ENCODE results near the gene ATXN7.
A peak's percentile ranks its signal among the peaks of the same experiment; 100 is the strongest.

ATXN7 gene

GRCh38 chr3:64008487-64009351 is 145.1 kb downstream of the ATXN7 start:
- no peak for FAIRE-seq
- DNase-seq (ENCODE audit: insufficient read length, low spot score) = no peak

GRCh38 chr3:64009528-64009927 is 145.9 kb downstream of the ATXN7 start:
- FAIRE-seq = no peak
- DNase-seq (ENCODE audit: insufficient read length, low spot score) = no peak

GRCh38 chr3:64010199-64010598 is 146.5 kb downstream of the ATXN7 start:
- FAIRE-seq (no peak), DNase-seq (ENCODE audit: insufficient read length, low spot score) (no peak)

GRCh38 chr3:64011685-64012084 is 148.0 kb downstream of the ATXN7 start:
- FAIRE-seq (no peak), DNase-seq (ENCODE audit: insufficient read length, low spot score) (no peak)

- no peak for FAIRE-seq
These were observed 153.4 kb downstream of the ATXN7 start for GRCh38 chr3:64016941-64017620.

GRCh38 chr3:64019271-64019670 is 155.6 kb downstream of the ATXN7 start:
- no peak for FAIRE-seq
- DNase-seq (ENCODE audit: insufficient read length, low spot score) = no peak

More at GRCh38 chr3:64016941-64017620, 153.4 kb downstream of the ATXN7 start:
- no peak for DNase-seq (ENCODE audit: insufficient read length, low spot score)

- DNase-seq (ENCODE audit: insufficient read length, low spot score) = no peak
- no peak for FAIRE-seq
These were observed 156.2 kb downstream of the ATXN7 start for GRCh38 chr3:64019879-64020278.

GRCh38 chr3:64021922-64022321 is 158.3 kb downstream of the ATXN7 start:
- DNase-seq (ENCODE audit: insufficient read length, low spot score) (no peak), FAIRE-seq (no peak)

GRCh38 chr3:64022451-64023186 is 159.0 kb downstream of the ATXN7 start:
- DNase-seq (ENCODE audit: insufficient read length, low spot score) = no peak

GRCh38 chr3:64023187-64023860 is 159.7 kb downstream of the ATXN7 start, which contains the start of gene PSMD6:
TSS of gene PSMD6 (minus strand) at chr3:64023494. CDS start at chr3:64023419, 75 bp downstream.
- peak; percentile 77 for FAIRE-seq
- peak; percentile 64 for DNase-seq (ENCODE audit: insufficient read length, low spot score)

More at GRCh38 chr3:64022451-64023186, 159.0 kb downstream of the ATXN7 start:
- FAIRE-seq = no peak

GRCh38 chr3:64023861-64024223 is 160.2 kb downstream of the ATXN7 start:
- DNase-seq (ENCODE audit: insufficient read length, low spot score) (no peak), FAIRE-seq (no peak)

GRCh38 chr3:64026346-64026745 is 162.7 kb downstream of the ATXN7 start:
- no peak for DNase-seq (ENCODE audit: insufficient read length, low spot score)

GRCh38 chr3:64027658-64028057 is 164.0 kb downstream of the ATXN7 start:
- no peak for DNase-seq (ENCODE audit: insufficient read length, low spot score)

More at GRCh38 chr3:64026346-64026745, 162.7 kb downstream of the ATXN7 start:
- no peak for FAIRE-seq

GRCh38 chr3:64028754-64029153 is 165.1 kb downstream of the ATXN7 start:
- no peak for FAIRE-seq
- DNase-seq (ENCODE audit: insufficient read length, low spot score) = no peak

More at GRCh38 chr3:64027658-64028057, 164.0 kb downstream of the ATXN7 start:
- FAIRE-seq = no peak

GRCh38 chr3:64029287-64029686 is 165.6 kb downstream of the ATXN7 start:
- FAIRE-seq = no peak

GRCh38 chr3:64030741-64031140 is 167.1 kb downstream of the ATXN7 start:
- DNase-seq (ENCODE audit: insufficient read length, low spot score) (peak; percentile 50), FAIRE-seq (peak; percentile 96)

More at GRCh38 chr3:64029287-64029686, 165.6 kb downstream of the ATXN7 start:
- no peak for DNase-seq (ENCODE audit: insufficient read length, low spot score)

GRCh38 chr3:64031540-64032508 is 168.2 kb downstream of the ATXN7 start:
- DNase-seq (ENCODE audit: insufficient read length, low spot score) (no peak), FAIRE-seq (no peak)

GRCh38 chr3:64033069-64033468 is 169.4 kb downstream of the ATXN7 start:
- DNase-seq (ENCODE audit: insufficient read length, low spot score) = no peak
- no peak for FAIRE-seq

GRCh38 chr3:64037084-64037483 is 173.4 kb downstream of the ATXN7 start:
- DNase-seq (ENCODE audit: insufficient read length, low spot score) (no peak), FAIRE-seq (no peak)

Measured in GM19239 (cell line).